Measurements from ENCODE around the gene CTAG1B. TPM values are rescaled to one million over a fixed set of nuclear protein-coding genes. Genes with fewer than 3 reads are reported as not detected.

Gene CTAG1B
- not detected for total RNA-seq

DNA sequence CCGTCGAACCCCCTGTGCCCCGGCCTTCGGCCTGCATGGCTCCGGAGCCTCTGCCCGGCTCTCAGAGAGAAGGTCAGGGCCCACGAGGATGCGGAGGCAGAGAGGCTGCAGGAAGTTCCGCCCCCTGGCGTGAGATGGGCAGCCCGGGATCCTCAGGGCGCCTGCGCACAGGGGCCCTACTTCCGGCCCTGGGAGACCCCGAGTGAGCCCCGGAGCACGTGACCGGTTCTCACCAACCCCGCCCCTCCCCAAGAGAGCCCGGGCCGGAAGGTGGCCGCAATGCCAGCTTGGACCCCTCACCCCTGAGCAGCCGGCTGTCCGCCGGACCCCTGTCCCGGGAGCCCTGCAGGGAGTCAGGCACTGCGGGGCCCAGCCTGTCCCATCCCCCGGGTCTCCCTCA, at the start of gene CTAG1B:
TSS of gene CTAG1B (minus strand) at position 101 of the 400 bp plus-strand sequence. CDS start at position 37, 64 bp downstream.

GRCh38 chrX:154653413-154653812, 34.3 kb upstream of the CTAG1B start, which contains the start of gene CTAG2:
Gene CTAG2 (minus strand): TSS chrX:154653579. CDS start chrX:154653515, 64 bp downstream.

DNA sequence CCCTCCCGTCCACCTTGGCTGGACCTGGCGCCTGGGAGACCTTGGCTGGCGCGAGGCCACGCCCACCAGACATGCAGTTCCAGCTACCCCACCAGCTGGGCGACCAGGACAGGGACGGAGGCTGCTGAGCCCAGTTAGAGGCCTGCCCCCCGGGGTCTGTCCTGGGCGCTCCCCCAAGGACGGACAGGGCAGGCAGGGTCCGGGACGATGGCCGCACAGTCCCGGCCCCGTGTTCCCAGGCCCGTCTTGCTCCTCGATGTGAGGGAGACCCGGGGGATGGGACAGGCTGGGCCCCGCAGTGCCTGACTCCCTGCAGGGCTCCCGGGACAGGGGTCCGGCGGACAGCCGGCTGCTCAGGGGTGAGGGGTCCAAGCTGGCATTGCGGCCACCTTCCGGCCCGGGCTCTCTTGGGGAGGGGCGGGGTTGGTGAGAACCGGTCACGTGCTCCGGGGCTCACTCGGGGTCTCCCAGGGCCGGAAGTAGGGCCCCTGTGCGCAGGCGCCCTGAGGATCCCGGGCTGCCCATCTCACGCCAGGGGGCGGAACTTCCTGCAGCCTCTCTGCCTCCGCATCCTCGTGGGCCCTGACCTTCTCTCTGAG, 34.4 kb downstream of the CTAG1B start, which contains the start of gene CTAG1A:
TSS of gene CTAG1A (plus strand) at position 549 of the 599 bp plus-strand sequence. CDS start 74 bp downstream, outside the sequence.

Other genes with a start within 250 kb of the CTAG1B start
- 469 TPM for gene FLNA, start 244.6 kb downstream of the CTAG1B start, total RNA-seq
- 23.0 TPM for gene EMD, start 240.0 kb downstream of the CTAG1B start, total RNA-seq
- 5,669 TPM for gene RPL10, start 220.9 kb downstream of the CTAG1B start, total RNA-seq
- 17.3 TPM for gene DNASE1L1, start 210.0 kb downstream of the CTAG1B start, total RNA-seq
- gene TAFAZZIN, start 207.7 kb downstream of the CTAG1B start, total RNA-seq: 26.3 TPM
- 94.4 TPM for gene ATP6AP1, start 190.6 kb downstream of the CTAG1B start, total RNA-seq
- gene GDI1, start 182.1 kb downstream of the CTAG1B start, total RNA-seq: 190 TPM
- 37.8 TPM for gene FAM50A, start 175.1 kb downstream of the CTAG1B start, total RNA-seq
- gene PLXNA3, start 161.0 kb downstream of the CTAG1B start, total RNA-seq: 31.2 TPM
- 20.0 TPM for gene LAGE3, start 140.0 kb downstream of the CTAG1B start, total RNA-seq
- 30.8 TPM for gene UBL4A, start 132.7 kb downstream of the CTAG1B start, total RNA-seq
- gene SLC10A3, start 128.7 kb downstream of the CTAG1B start, total RNA-seq: 14.2 TPM
- gene FAM3A, start 103.0 kb downstream of the CTAG1B start, total RNA-seq: 24.8 TPM
- gene G6PD, start 72.4 kb downstream of the CTAG1B start, total RNA-seq: 33.1 TPM
- 13.2 TPM for gene IKBKG, start 71.7 kb downstream of the CTAG1B start, total RNA-seq
- not detected for gene CTAG1A, start 34.1 kb downstream of the CTAG1B start, total RNA-seq
- not detected for gene CTAG2, start 34.3 kb upstream of the CTAG1B start, total RNA-seq
- 4.3 TPM for gene GAB3, start 131.8 kb upstream of the CTAG1B start, total RNA-seq
- gene DKC1, start 143.6 kb upstream of the CTAG1B start, total RNA-seq: 41.2 TPM
- gene MPP1, start 186.2 kb upstream of the CTAG1B start, total RNA-seq: 22.2 TPM
- not detected for gene SMIM9, start 215.4 kb upstream of the CTAG1B start, total RNA-seq

All from camera-type eye (tissue), 1 donor.